OCI-LY3 (cell line): ENCODE measurements around the gene GFAP.

ENCODE experiments used
- EZH2phosphoT487 ChIP-seq: fragments of 200-600 bp; shearing (Covaris generic); IDR thresholded peaks from 2 replicates; pipeline ENCODE4 v1.6.1; 2018; ENCODE audit warnings: antibody characterized with exemption, mixed run types, low read depth
- TF ChIP-seq, protein P1 (sequence below): fragments of 200-600, 300-600 bp; sonication (generic); IDR thresholded peaks from 2 replicates; pipeline ENCODE4 v1.5.1; 2014; ENCODE audit warnings: antibody characterized with exemption, low read length, low read depth

DNA sequence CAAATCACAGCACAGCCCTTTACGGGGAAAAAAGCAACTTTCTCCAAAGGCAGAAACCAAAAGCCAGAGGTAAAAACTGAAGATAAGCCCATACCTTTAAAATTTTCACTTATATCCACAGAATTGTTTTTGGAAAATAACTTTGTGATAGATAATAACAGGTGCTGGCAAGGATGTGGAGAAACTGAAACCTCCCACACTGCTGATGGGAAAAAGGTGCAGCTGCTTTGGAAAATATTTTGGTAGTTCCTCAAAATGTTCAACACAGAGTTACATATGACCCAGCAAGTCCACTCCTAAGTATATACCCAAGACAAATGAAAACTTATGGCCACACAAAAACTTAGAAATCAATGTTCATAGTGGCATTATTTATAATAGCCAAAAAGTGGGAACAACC lies 28.3 kb downstream of the GFAP start:
- TF ChIP-seq, protein P1, sequence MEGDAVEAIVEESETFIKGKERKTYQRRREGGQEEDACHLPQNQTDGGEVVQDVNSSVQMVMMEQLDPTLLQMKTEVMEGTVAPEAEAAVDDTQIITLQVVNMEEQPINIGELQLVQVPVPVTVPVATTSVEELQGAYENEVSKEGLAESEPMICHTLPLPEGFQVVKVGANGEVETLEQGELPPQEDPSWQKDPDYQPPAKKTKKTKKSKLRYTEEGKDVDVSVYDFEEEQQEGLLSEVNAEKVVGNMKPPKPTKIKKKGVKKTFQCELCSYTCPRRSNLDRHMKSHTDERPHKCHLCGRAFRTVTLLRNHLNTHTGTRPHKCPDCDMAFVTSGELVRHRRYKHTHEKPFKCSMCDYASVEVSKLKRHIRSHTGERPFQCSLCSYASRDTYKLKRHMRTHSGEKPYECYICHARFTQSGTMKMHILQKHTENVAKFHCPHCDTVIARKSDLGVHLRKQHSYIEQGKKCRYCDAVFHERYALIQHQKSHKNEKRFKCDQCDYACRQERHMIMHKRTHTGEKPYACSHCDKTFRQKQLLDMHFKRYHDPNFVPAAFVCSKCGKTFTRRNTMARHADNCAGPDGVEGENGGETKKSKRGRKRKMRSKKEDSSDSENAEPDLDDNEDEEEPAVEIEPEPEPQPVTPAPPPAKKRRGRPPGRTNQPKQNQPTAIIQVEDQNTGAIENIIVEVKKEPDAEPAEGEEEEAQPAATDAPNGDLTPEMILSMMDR = no peak
- TF ChIP-seq EZH2phosphoT487 = no peak
